HepG2 (cell line): ENCODE results near the gene MBD3.

Experiments used
- KLF13 ChIP-seq: sonication (generic); formaldehyde crosslinking; IDR thresholded peaks from 2 replicates; pipeline ENCODE4 v1.4.0; 2020; ENCODE audit warnings: mild to moderate bottlenecking, missing genetic modification reagents
- PHF5A ChIP-seq: IDR thresholded peaks from one replicate; pipeline ENCODE4 v1.6.1; 2018; ENCODE audit warnings: low read depth, missing genetic modification reagents; ENCODE audit not compliant: unreplicated experiment

- TF ChIP-seq PHF5A (CRISPR knock-in tag) (peak; percentile 95), KLF13 (CRISPR knock-in tag) (no peak)
Observed at GRCh38 chr19:1605236-1606137, 12.8 kb upstream of the MBD3 start, which contains the start of gene UQCR11.
